K562 (cell line): ENCODE measurements around the gene KIF24. TPM values are rescaled to one million over a fixed set of nuclear protein-coding genes. Genes with fewer than 3 reads are reported as not detected.

Experiments used
- ATAC-seq: fragments of 200-7000 bp; cut with Tn5 transposase; 3 replicates; pipeline ENCODE4 v1.9.1; 2020; ENCODE audit warnings: moderate library complexity
- BruUV-seq: library from RNA; stranded (reverse); fragments of 400-500 nt; replicated peaks from 2 replicates; lab custom pipeline; 2021; lab: Mats Ljungman, UMichigan
- CTCF ChIA-PET: fragments of 300-600 bp; formaldehyde crosslinking; extraction: SDS; loops from one replicate; lab custom pipeline; 2021; ENCODE audit warnings: low intra/inter-chr PET ratio; lab: Yijun Ruan, JAX
- POLR2A ChIA-PET: fragments of 300-600, 350-650 bp; sonication (Branson Sonifier 250); formaldehyde crosslinking; extraction: SDS; loops from one replicate; lab custom pipeline; 2021; ENCODE audit warnings: antibody characterized with exemption, inconsistent platforms; lab: Yijun Ruan, JAX
- DNase-seq, 4 experiments: peaks; one replicate each; pipeline versions ENCODE4 v3.0.0 to v3.0.0-alpha.2; 2011 to 2018; ENCODE audit warnings: low spot score in 3 of 4, mixed read lengths in 3 of 4; ENCODE audit errors: extremely low read depth in 1 of 4
- FAIRE-seq: peaks from 2 replicates; lab custom pipeline; 2011; peaks lifted over from hg19 to GRCh38; lab: Jason Lieb, UNC
- H2AFZ ChIP-seq: 2 replicates; pipeline ENCODE4 v1.6.0; 2011; ENCODE audit warnings: low read depth, low read length, control low read depth, inconsistent platforms
- H3K27ac ChIP-seq: fragments of 200-600 bp; 3 replicates; pipeline ENCODE4 v1.8.0; 2011; ENCODE audit warnings: low read depth, mild to moderate bottlenecking, control low read depth, inconsistent platforms, low read length, moderate library complexity, mixed read lengths; ENCODE audit errors: extremely low read depth
- H3K27me3 ChIP-seq, 2 experiments: fragments of 300-600 bp in 1 of 2; 2 replicates in 1 of 2; 3 replicates in 1 of 2; pipeline versions ENCODE4 v1.6.0 to v1.8.0; 2011; ENCODE audit warnings: inconsistent platforms in 2 of 2, low read length in 2 of 2, mild to moderate bottlenecking in 1 of 2, mixed read lengths in 1 of 2, moderate library complexity in 1 of 2; ENCODE audit not compliant: control insufficient read depth in 2 of 2, insufficient read depth in 2 of 2
- H3K36me3 ChIP-seq: fragments of 300-600 bp; 3 replicates; pipeline ENCODE4 v1.8.0; 2011; ENCODE audit warnings: mild to moderate bottlenecking, low read length, inconsistent platforms; ENCODE audit not compliant: control insufficient read depth, insufficient read depth
- H3K4me1 ChIP-seq, 2 experiments: fragments of 200-600 bp in 1 of 2; replicated peaks in 1 of 2; 2 replicates in 1 of 2; 3 replicates in 1 of 2; pipeline versions ENCODE4 v1.5.1 to v1.8.0; 2011; ENCODE audit warnings: inconsistent platforms in 2 of 2, low read length in 2 of 2, mild to moderate bottlenecking in 1 of 2, mixed read lengths in 1 of 2, moderate library complexity in 1 of 2; ENCODE audit not compliant: control insufficient read depth in 2 of 2, insufficient read depth in 2 of 2
- H3K4me2 ChIP-seq: 2 replicates; pipeline ENCODE4 v1.6.1; 2011; ENCODE audit warnings: low read length, control low read depth, inconsistent platforms, mixed read lengths; ENCODE audit not compliant: insufficient read depth
- H3K4me3 ChIP-seq: fragments of 200-600 bp; sonication (generic), shearing (Covaris generic); 2 replicates; pipeline ENCODE4 v1.5.1; 2016; ENCODE audit warnings: control low read depth, inconsistent platforms
- H3K79me2 ChIP-seq: fragments of 200-600 bp; 3 replicates; pipeline ENCODE4 v1.8.0; 2011; ENCODE audit warnings: low read length, inconsistent platforms; ENCODE audit not compliant: control insufficient read depth, insufficient read depth
- H3K9ac ChIP-seq, 2 experiments: 2 replicates each; pipeline versions ENCODE4 v1.6.0 to v1.6.1; 2011; ENCODE audit warnings: low read depth in 2 of 2, low read length in 2 of 2, control low read depth in 1 of 2, inconsistent platforms in 1 of 2, mild to moderate bottlenecking in 1 of 2, mixed read lengths in 1 of 2; ENCODE audit not compliant: insufficient read depth in 1 of 2
- H3K9me1 ChIP-seq: one replicate; pipeline ENCODE4 v1.6.0; 2011; ENCODE audit warnings: inconsistent platforms, mild to moderate bottlenecking, low read length, moderate library complexity; ENCODE audit not compliant: control insufficient read depth, insufficient read depth
- H3K9me3 ChIP-seq: replicated peaks from 2 replicates; pipeline ENCODE4 v1.5.1; 2011; ENCODE audit warnings: low read depth, low read length, inconsistent platforms; ENCODE audit not compliant: control insufficient read depth, insufficient read depth
- H4K20me1 ChIP-seq: replicated peaks from 2 replicates; pipeline ENCODE4 v1.6.1; 2011; ENCODE audit warnings: low read length, inconsistent platforms, mixed read lengths; ENCODE audit not compliant: control insufficient read depth, insufficient read depth
- C11orf30 ChIP-seq: fragments of 450-650 bp; IDR thresholded peaks from 2 replicates; pipeline ENCODE4 v1.6.1; 2016; ENCODE audit warnings: low read depth, mild to moderate bottlenecking
- CBFA2T3 ChIP-seq: fragments of 450-650 bp; IDR thresholded peaks from 2 replicates; pipeline ENCODE4 v1.6.1; 2017
- CGGBP1 ChIP-seq: fragments of 250-450 bp; sonication (Bioruptor Pico); IDR thresholded peaks from 2 replicates; pipeline ENCODE4 v1.9.0; 2021; ENCODE audit warnings: mild to moderate bottlenecking
- COPS2 ChIP-seq: fragments of 450-650 bp; conservative IDR thresholded peaks from 2 replicates; pipeline ENCODE4 v1.6.1; 2016; ENCODE audit warnings: mild to moderate bottlenecking, moderate library complexity
- ELF4 ChIP-seq: fragments of 450-650 bp; formaldehyde crosslinking; IDR thresholded peaks from 2 replicates; pipeline ENCODE4 v1.4.0; 2022; ENCODE audit warnings: missing genetic modification characterization
- ETS2 ChIP-seq: IDR thresholded peaks from 2 replicates; pipeline ENCODE4 v1.6.1; 2016; ENCODE audit warnings: borderline replicate concordance, missing genetic modification characterization, mild to moderate bottlenecking, moderate library complexity, missing compliant biosample characterization; ENCODE audit not compliant: poor library complexity, severe bottlenecking
- GATAD2B ChIP-seq: fragments of 450-650 bp; IDR thresholded peaks from 2 replicates; pipeline ENCODE4 v1.6.1; 2017; ENCODE audit warnings: mild to moderate bottlenecking, borderline replicate concordance
- KDM1A ChIP-seq, 2 experiments: fragments of 450-650 bp; IDR thresholded peaks; 2 replicates each; pipeline ENCODE4 v1.6.1; 2016; ENCODE audit warnings: mild to moderate bottlenecking in 2 of 2
- MCM5 ChIP-seq: fragments of 450-650 bp; IDR thresholded peaks from 2 replicates; pipeline ENCODE4 v1.6.1; 2016; ENCODE audit warnings: low read depth
- MXI1 ChIP-seq: IDR thresholded peaks from 2 replicates; pipeline ENCODE4 v1.6.1; 2011; ENCODE audit warnings: low read depth, mild to moderate bottlenecking, improper control_type of control experiment, low read length
- NCOA4 ChIP-seq: fragments of 450-650 bp; IDR thresholded peaks from 2 replicates; pipeline ENCODE4 v1.6.1; 2018; ENCODE audit warnings: mild to moderate bottlenecking; ENCODE audit not compliant: partially characterized antibody
- PHF8 ChIP-seq: fragments of 200-600 bp; sonication (generic); IDR thresholded peaks from 2 replicates; pipeline ENCODE4 v1.6.1; 2012; ENCODE audit warnings: mixed run types, mild to moderate bottlenecking, inconsistent platforms, low read length, moderate library complexity, borderline replicate concordance
- RFX1 ChIP-seq: fragments of 450-650 bp; IDR thresholded peaks from 2 replicates; pipeline ENCODE4 v1.6.1; 2016; ENCODE audit warnings: mild to moderate bottlenecking, moderate library complexity
- SRSF9 ChIP-seq: fragments of 200-400 bp; formaldehyde crosslinking; IDR thresholded peaks from 2 replicates; pipeline ENCODE4 v1.6.1; 2017; ENCODE audit warnings: low read depth, low read length, borderline replicate concordance
- ZNF134 ChIP-seq: fragments of 250-450 bp; sonication (Bioruptor Pico); conservative IDR thresholded peaks from 2 replicates; pipeline ENCODE4 v1.4.0; 2020
- ZNF197 ChIP-seq: fragments of 200-800 bp; sonication (Bioruptor generic); IDR thresholded peaks from 2 replicates; pipeline ENCODE4 v1.6.1; 2016; ENCODE audit warnings: low read depth, missing genetic modification characterization, missing compliant biosample characterization
- ZNF263 ChIP-seq: sonication (generic); formaldehyde crosslinking; IDR thresholded peaks from 2 replicates; pipeline ENCODE4 v1.8.0; 2022; ENCODE audit warnings: mild to moderate bottlenecking, missing genetic modification reagents, borderline replicate concordance
- ZNF316 ChIP-seq: fragments of 450-650 bp; IDR thresholded peaks from 2 replicates; pipeline ENCODE4 v1.6.1; 2016
- ZNF583 ChIP-seq: fragments of 250-450 bp; sonication (Bioruptor Pico); IDR thresholded peaks from 2 replicates; pipeline ENCODE4 v1.4.0; 2020
- ZSCAN32 ChIP-seq: fragments of 450-650 bp; formaldehyde crosslinking; IDR thresholded peaks from 2 replicates; pipeline ENCODE4 v1.4.0; 2020; ENCODE audit warnings: mild to moderate bottlenecking, moderate library complexity
- WGBS: fragments of 100-300 bp; shearing (Covaris generic); methylation state at CpG from one replicate; pipeline ENCODE4 v1.1.6; 2016; ENCODE audit warnings: low coverage, mixed read lengths; ENCODE audit not compliant: insufficient coverage; ENCODE audit errors: missing lambda C conversion rate; 5-methylcytosine and 5-hydroxymethylcytosine counted together
- in situ Hi-C: fragments of 300-500 bp; cut with MboI; formaldehyde crosslinking; loops from 4 replicates; pipeline ENCODE4 v1.15.0; 2018; ENCODE audit warnings: inconsistent platforms, mixed read lengths
- intact Hi-C: fragments of 100-400 bp; cut with micrococcal nuclease; formaldehyde crosslinking; loops from 2 replicates; pipeline ENCODE4 v1.14.2; 2022
- polyA plus RNA-seq, 8 experiments: library from polyadenylated mRNA; depleted of rRNA in 4 of 8; stranded (reverse) in 5 of 8; unstranded in 3 of 8; fragments of >200 nt; fragmentation: Nextera tagmentation in 2 of 8; fragmentation: Illumina TruSeq in 1 of 8; extraction: Ambion mirVana in 2 of 8; extraction: Trizol in 1 of 8; gene quantifications; 2 replicates each; pipeline versions ENCODE4 v1.2.1 to v1.2.3, GENCODE V29; 2011 to 2014; ENCODE audit warnings: inconsistent platforms in 1 of 8, missing spikeins in 1 of 8
- total RNA-seq, 7 experiments: library from RNA; depleted of rRNA in 6 of 7; stranded (reverse); fragments of >200 nt in 6 of 7; fragmentation: Illumina TruSeq in 2 of 7; extraction: Trizol in 2 of 7; gene quantifications; 2 replicates each; pipeline versions ENCODE4 v1.2.1 to v1.2.3, GENCODE V29; 2011 to 2021; ENCODE audit warnings: low replicate concordance in 1 of 7
- TF ChIP-seq, protein P1 (sequence below): sonication (generic); formaldehyde crosslinking; IDR thresholded peaks from 2 replicates; pipeline ENCODE4 v1.8.0; 2022; ENCODE audit warnings: mild to moderate bottlenecking, missing genetic modification reagents
- TF ChIP-seq, protein P2 (sequence below), 2 experiments: fragments of 450-650 bp; conservative IDR thresholded peaks; 2 replicates each; pipeline ENCODE4 v1.6.1; 2017; ENCODE audit warnings: mild to moderate bottlenecking in 2 of 2, moderate library complexity in 2 of 2
- TF ChIP-seq, protein P3 (sequence below): fragments of 450-650 bp; IDR thresholded peaks from 2 replicates; pipeline ENCODE4 v1.6.1; 2016; ENCODE audit warnings: low read depth, mild to moderate bottlenecking, moderate library complexity

Gene KIF24
- total and polyA plus RNA-seq, 9 of the 15 experiments (the other 6 are each of a cell fraction or from before 2014, with no cell fraction given), result 0.63 to 5.8 (median 4.4) TPM

- TF ChIP-seq CGGBP1 (CRISPR knock-in tag) (no peak), ZNF263 (CRISPR knock-in tag) (no peak), C11orf30 (no peak), NCOA4 (no peak), ZSCAN32 (CRISPR knock-in tag) (no peak), SRSF9 (no peak), ZNF316 (no peak)
- TF ChIP-seq, protein P1, sequence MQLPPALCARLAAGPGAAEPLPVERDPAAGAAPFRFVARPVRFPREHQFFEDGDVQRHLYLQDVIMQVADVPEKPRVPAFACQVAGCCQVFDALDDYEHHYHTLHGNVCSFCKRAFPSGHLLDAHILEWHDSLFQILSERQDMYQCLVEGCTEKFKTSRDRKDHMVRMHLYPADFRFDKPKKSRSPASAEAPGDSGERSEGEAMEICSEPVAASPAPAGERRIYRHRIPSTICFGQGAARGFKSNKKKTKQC (CRISPR knock-in tag), result no peak
Measured at GRCh38 chr9:34291023-34291422, 38.0 kb downstream of the KIF24 start (continued).

- Histone ChIP-seq H2AFZ (no peak overlapping the region), H3K79me2 (no peaks in the 10 kb centered on the region), H3K27ac (no peak overlapping the region), H3K27me3 (no peaks in the 10 kb centered on the region), H3K4me3 (no peak overlapping the region), H3K4me2 (no peak overlapping the region), H3K9me1 (no peaks in the 10 kb centered on the region), H3K36me3 (0 out of 3 replicates have a peak, but pooled peaks cover 9% of the 10 kb centered on the region), H3K4me1 (no peaks in the 10 kb centered on the region), H3K9me3 (no peaks in the 10 kb centered on the region), H3K9ac (no peak overlapping the region), H4K20me1 (no peaks in the 10 kb centered on the region)
- in situ Hi-C loops, result no loop called here
- BruUV-seq, result no TSS peak
- no peak for ATAC-seq
- intact Hi-C loops, result no loop called here
- no peak for FAIRE-seq
- WGBS, result 76% methylated on average over 2 of the region's 2 CpGs
- POLR2A ChIA-PET, result no interaction called here
- DNase-seq, result no peak
- CTCF ChIA-PET, result no interaction called here
- no peak for TF ChIP-seq MCM5
- no peak for TF ChIP-seq ETS2
- TF ChIP-seq, protein P2, sequence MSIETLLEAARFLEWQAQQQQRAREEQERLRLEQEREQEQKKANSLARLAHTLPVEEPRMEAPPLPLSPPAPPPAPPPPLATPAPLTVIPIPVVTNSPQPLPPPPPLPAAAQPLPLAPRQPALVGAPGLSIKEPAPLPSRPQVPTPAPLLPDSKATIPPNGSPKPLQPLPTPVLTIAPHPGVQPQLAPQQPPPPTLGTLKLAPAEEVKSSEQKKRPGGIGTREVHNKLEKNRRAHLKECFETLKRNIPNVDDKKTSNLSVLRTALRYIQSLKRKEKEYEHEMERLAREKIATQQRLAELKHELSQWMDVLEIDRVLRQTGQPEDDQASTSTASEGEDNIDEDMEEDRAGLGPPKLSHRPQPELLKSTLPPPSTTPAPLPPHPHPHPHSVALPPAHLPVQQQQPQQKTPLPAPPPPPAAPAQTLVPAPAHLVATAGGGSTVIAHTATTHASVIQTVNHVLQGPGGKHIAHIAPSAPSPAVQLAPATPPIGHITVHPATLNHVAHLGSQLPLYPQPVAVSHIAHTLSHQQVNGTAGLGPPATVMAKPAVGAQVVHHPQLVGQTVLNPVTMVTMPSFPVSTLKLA (conservative IDR thresholded peaks at IDR 0.05), result no peak
- no peak for TF ChIP-seq COPS2
- TF ChIP-seq, protein P3, sequence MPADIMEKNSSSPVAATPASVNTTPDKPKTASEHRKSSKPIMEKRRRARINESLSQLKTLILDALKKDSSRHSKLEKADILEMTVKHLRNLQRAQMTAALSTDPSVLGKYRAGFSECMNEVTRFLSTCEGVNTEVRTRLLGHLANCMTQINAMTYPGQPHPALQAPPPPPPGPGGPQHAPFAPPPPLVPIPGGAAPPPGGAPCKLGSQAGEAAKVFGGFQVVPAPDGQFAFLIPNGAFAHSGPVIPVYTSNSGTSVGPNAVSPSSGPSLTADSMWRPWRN, result no peak
- TF ChIP-seq ZNF134 (CRISPR knock-in tag), result no peak
- TF ChIP-seq PHF8, result no peak
- no peak for TF ChIP-seq RFX1
- no peak for TF ChIP-seq MXI1
- no peak for TF ChIP-seq CBFA2T3
- no peak for TF ChIP-seq KDM1A (IDR thresholded peaks at IDR 0.05)
- TF ChIP-seq ZNF197 (CRISPR knock-in tag), result no peak
- TF ChIP-seq GATAD2B, result no peak
- no peak for TF ChIP-seq ELF4 (CRISPR knock-in tag)
- no peak for TF ChIP-seq ZNF583 (CRISPR knock-in tag)
Measured at GRCh38 chr9:34289159-34289558, 39.9 kb downstream of the KIF24 start.
